Measurements from ENCODE around the gene STK11. TPM values are rescaled to one million over a fixed set of nuclear protein-coding genes. Genes with fewer than 3 reads are reported as not detected.

The STK11 gene
- total RNA-seq, 1 experiment from 2014 or later = 116 TPM

DNA sequence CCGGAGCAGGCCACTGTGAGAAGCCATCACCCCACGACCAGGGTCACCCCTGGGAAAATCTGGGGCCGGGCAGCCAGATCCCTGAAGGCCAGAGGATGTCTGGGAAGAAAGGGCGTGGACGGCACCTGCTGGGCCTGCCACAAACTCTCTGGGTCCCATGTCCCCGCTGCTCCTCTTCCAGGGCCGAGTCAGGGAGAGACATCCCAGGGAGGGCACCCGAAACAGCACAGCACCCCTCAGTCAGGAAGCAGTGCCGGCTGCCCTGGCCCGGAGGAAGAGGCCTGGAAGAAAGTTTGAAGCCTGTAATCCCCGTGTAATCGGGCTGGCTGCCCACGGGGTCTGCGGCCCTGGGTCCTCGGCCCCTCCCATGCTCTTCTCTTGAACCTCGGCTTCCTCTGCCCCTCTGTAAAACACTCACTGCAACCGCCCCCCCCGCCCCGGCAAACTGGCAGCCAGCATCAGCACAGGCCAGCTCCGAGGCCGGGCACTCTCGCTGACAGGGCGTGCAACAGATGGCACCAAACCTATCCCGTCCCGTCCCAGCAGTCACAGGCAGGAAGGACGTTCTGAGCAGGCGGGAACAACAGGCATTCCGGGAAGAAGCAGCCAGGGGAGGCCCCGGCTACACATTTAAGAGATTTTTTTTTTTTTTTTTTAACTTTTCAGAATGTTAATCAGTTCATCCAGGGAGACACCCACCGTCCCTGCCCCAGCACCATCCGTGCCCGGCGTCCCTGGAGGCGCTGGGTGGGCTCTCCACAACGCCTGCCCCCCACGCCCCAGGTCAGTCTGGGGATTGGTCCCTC, 33.0 kb upstream of the STK11 start:
- peaks cover 39% of the 10 kb centered on the region for H3K4me1 ChIP-seq (ENCODE audit: control insufficient read depth, insufficient read depth, low read length)
- peak overlapping the region; percentile 94 for H3K27ac ChIP-seq (ENCODE audit: low read length)
- in situ Hi-C loops (cut with HindIII; ENCODE audit: low pct_unique_long_range_greater_than_20kb, low sequenced_read_pairs) (no loop called here), intact Hi-C loops (cut with micrococcal nuclease; ENCODE audit: unreplicated experiment) (no loop called here)
- BruUV-seq (replicated peaks) = TSS peak; percentile 79
- no peak for ATAC-seq
- no peaks in the 10 kb centered on the region for H3K9me3 ChIP-seq (ENCODE audit: control insufficient read depth, insufficient read depth, low read depth, low read length)
- TF ChIP-seq TCF7L2 (IDR thresholded peaks at IDR 0.05; ENCODE audit: low read depth, low read length) (no peak), POLR2AphosphoS5 (IDR thresholded peaks at IDR 0.05; ENCODE audit: low read depth, low read length) (peak; percentile 3; the same call in 1 of the 2 replicates)
- ChIA-PET POLR2A (no interaction called here), CTCF (interaction anchor here (0.6 kb wide), 1 partner anchor 59 kb away, joined by 3 read pairs; no protein-coding TSS in a partner anchor)
- no peak for DNase-seq (ENCODE audit: low read depth, low spot score)
- H3K36me3 ChIP-seq (ENCODE audit: control insufficient read depth, insufficient read depth, low read length) = peaks cover 3% of the 10 kb centered on the region; the same call in 1 of the 2 replicates
- peak overlapping the region; percentile 66 to 73 for H3K4me3 ChIP-seq (ENCODE audit: low read depth in 2 of 2, low read length in 2 of 2)
- H3K27me3 ChIP-seq (ENCODE audit: control insufficient read depth, insufficient read depth, low read length) = no peaks in the 10 kb centered on the region

DNA sequence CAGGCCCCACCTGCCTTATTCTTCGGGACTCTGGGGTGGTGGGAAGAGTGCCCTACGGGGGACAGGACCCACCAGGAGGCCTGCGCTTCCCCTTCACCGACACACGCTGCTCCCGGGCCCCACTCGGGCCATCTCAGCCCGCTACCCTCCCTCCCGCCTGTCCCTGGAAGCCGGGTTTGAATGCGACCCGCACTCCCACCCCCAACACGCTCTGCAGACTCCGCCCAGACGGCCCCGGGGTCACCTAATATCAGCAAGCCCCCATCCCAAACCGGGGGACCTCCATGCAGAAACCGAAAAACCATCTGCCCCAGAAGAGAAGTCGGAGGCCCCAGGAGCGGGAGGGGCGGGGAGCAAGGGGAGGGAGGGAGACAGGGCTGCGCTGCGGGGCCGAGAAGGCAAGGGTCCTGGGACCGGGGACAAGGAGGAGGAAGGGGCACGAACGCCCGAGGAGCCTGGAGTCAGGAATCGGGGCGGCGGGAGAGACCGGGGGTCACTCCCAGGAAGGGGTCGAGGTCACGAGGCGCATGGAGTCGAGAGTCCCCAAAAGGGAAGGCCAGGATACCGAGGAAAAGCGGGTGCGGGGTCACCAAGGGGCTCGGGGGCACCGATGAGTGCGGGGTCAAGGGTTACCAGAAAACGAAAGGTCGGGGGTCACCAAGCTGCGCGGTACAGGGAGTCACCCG, 32.3 kb upstream of the STK11 start:
- H3K27me3 ChIP-seq (ENCODE audit: control insufficient read depth, insufficient read depth, low read length) = no peaks in the 10 kb centered on the region
- H3K36me3 ChIP-seq (ENCODE audit: control insufficient read depth, insufficient read depth, low read length) = peaks cover 3% of the 10 kb centered on the region; the same call in 1 of the 2 replicates
- ATAC-seq (peak; percentile 1; the same call in 1 of the 2 replicates), DNase-seq (ENCODE audit: low read depth, low spot score) (no peak)
- intact Hi-C loops (cut with micrococcal nuclease; ENCODE audit: unreplicated experiment) (no loop called here), in situ Hi-C loops (cut with HindIII; ENCODE audit: low pct_unique_long_range_greater_than_20kb, low sequenced_read_pairs) (no loop called here)
- H3K27ac ChIP-seq (ENCODE audit: low read length) = peak overlapping the region; percentile 94
- TF ChIP-seq CTCF (IDR thresholded peaks at IDR 0.05) (no peak), POLR2AphosphoS5 (IDR thresholded peaks at IDR 0.05; ENCODE audit: low read depth, low read length) (no peak), SIN3A (IDR thresholded peaks at IDR 0.05; ENCODE audit: borderline replicate concordance, insufficient read depth, low read depth, low read length) (no peak; the same call in 1 of the 2 replicates), TCF7L2 (IDR thresholded peaks at IDR 0.05; ENCODE audit: low read depth, low read length) (no peak), REST (IDR thresholded peaks at IDR 0.05; ENCODE audit: insufficient read depth in 1 of 2, low read depth in 2 of 2, low read length in 1 of 2) (no peak)
- no peaks in the 10 kb centered on the region for H3K9me3 ChIP-seq (ENCODE audit: control insufficient read depth, insufficient read depth, low read depth, low read length)
- H3K4me3 ChIP-seq (ENCODE audit: low read depth in 2 of 2, low read length in 2 of 2) = peak overlapping the region; percentile 66 to 73
- POLR2A ChIA-PET = no interaction called here
- H3K4me1 ChIP-seq (ENCODE audit: control insufficient read depth, insufficient read depth, low read length) = peaks cover 42% of the 10 kb centered on the region
- no TSS peak for BruUV-seq (replicated peaks)
- CTCF ChIA-PET = no interaction called here
